ENCODE results near the gene PSMA5. TPM values are rescaled to one million over a fixed set of nuclear protein-coding genes. Genes with fewer than 3 reads are reported as not detected.

The PSMA5 gene
- total and polyA plus RNA-seq, 2 of the 13 experiments (the other 11 are each of a cell fraction or from before 2014, with no cell fraction given) = 140 to 169 TPM

GRCh38 chr1:109433322-109433721, 7.1 kb upstream of the PSMA5 start (continued):
- TF ChIP-seq ATF7 (IDR thresholded peaks at IDR 0.05) (no peak), ATF7 (CRISPR knock-in tag; IDR thresholded peaks at IDR 0.05) (no peak), HNF1B (CRISPR knock-in tag; IDR thresholded peaks at IDR 0.05) (no peak), HIC2 (CRISPR knock-in tag; IDR thresholded peaks at IDR 0.05; ENCODE audit: low read depth) (no peak), ZNF510 (CRISPR knock-in tag; IDR thresholded peaks at IDR 0.05; ENCODE audit: low read depth) (no peak), TCF7L2 (IDR thresholded peaks at IDR 0.05; ENCODE audit: low read depth, low read length) (no peak), ZC3H4 (CRISPR knock-in tag; IDR thresholded peaks at IDR 0.05; ENCODE audit: borderline replicate concordance) (no peak), ZFP1 (CRISPR knock-in tag; IDR thresholded peaks at IDR 0.05) (no peak), KDM3A (CRISPR knock-in tag; IDR thresholded peaks at IDR 0.05; ENCODE audit: low read depth) (no peak)

GRCh38 chr1:109432336-109432735, 6.1 kb upstream of the PSMA5 start:
- Histone ChIP-seq H2AFZ (ENCODE audit: low read length) (no peak overlapping the region), H3K4me2 (ENCODE audit: low read depth, low read length) (no peak overlapping the region), H3K79me2 (ENCODE audit: insufficient read depth, low read length) (peaks cover 4% of the 10 kb centered on the region), H3K36me3 (replicated peaks in 1 of 2; ENCODE audit: control insufficient read depth in 1 of 2, insufficient read depth in 2 of 2, low read length in 2 of 2) (no peaks in the 10 kb centered on the region), H3K27ac (ENCODE audit: extremely low read length, insufficient read depth, low read length) (no peak overlapping the region), H3K4me3 (replicated peaks in 1 of 3; ENCODE audit: insufficient read depth in 1 of 3, low read depth in 2 of 3, low read length in 3 of 3) (no peak overlapping the region), H3K9me3 (ENCODE audit: low read length) (no peaks in the 10 kb centered on the region), H3K4me1 (ENCODE audit: insufficient read depth, low read length) (peaks cover 18% of the 10 kb centered on the region), H3K27me3 (ENCODE audit: control insufficient read depth in 1 of 2, insufficient read depth in 2 of 2, low read length in 2 of 2) (no peaks in the 10 kb centered on the region; a peak in 1 of 5 replicates), H4K20me1 (ENCODE audit: insufficient read depth, low read length) (no peaks in the 10 kb centered on the region), H3K9ac (ENCODE audit: insufficient read depth, low read depth, low read length) (no peak overlapping the region)
- in situ Hi-C loops (cut with HindIII; ENCODE audit: extremely low pct_ligation_motif_present, low pct_unique_long_range_greater_than_20kb) = no loop called here
- no peak for TF ChIP-seq NCOR1 (IDR thresholded peaks at IDR 0.05; ENCODE audit: borderline replicate concordance, low read length)
- TF ChIP-seq MAFK (conservative IDR thresholded peaks at IDR 0.05 in 1 of 2, IDR thresholded peaks at IDR 0.05 in 1 of 2; ENCODE audit: low read length in 2 of 2) = 0 out of 4 replicates have a peak, but pooled peaks of 1 of the 2 experiments have one; percentile 26
- TF ChIP-seq ZNF660 (CRISPR knock-in tag; IDR thresholded peaks at IDR 0.05; ENCODE audit: borderline replicate concordance, low read depth) = no peak
- TF ChIP-seq MIER3 (CRISPR knock-in tag; IDR thresholded peaks at IDR 0.05; ENCODE audit: borderline replicate concordance) = no peak
- DNase-seq (ENCODE audit: low spot score) (no peak), ATAC-seq (no peak), FAIRE-seq (no peak)
- no TSS peak for BruUV-seq (replicated peaks)
- POLR2A ChIA-PET = no interaction called here
- intact Hi-C loops (cut with micrococcal nuclease; ENCODE audit: unreplicated experiment) = no loop called here
- CTCF ChIA-PET (ENCODE audit: low intra/inter-chr PET ratio, low total read pairs) = no interaction called here
